OCI-LY7 (cell line): ENCODE data around the gene PRKG1.

ENCODE experiments used
- EZH2phosphoT487 ChIP-seq: fragments of 200-600 bp; sonication (generic); IDR thresholded peaks from 2 replicates; pipeline ENCODE4 v1.6.1; 2018; ENCODE audit warnings: low read depth, borderline replicate concordance, mild to moderate bottlenecking, mixed run types, antibody characterized with exemption, low read length, moderate library complexity, mixed read lengths
- TF ChIP-seq, protein P1 (sequence below): fragments of 200-600 bp; sonication (generic); conservative IDR thresholded peaks from 2 replicates; pipeline ENCODE4 v1.5.1; 2014; ENCODE audit warnings: mild to moderate bottlenecking, antibody characterized with exemption, low read length, moderate library complexity, mixed read lengths

DNA sequence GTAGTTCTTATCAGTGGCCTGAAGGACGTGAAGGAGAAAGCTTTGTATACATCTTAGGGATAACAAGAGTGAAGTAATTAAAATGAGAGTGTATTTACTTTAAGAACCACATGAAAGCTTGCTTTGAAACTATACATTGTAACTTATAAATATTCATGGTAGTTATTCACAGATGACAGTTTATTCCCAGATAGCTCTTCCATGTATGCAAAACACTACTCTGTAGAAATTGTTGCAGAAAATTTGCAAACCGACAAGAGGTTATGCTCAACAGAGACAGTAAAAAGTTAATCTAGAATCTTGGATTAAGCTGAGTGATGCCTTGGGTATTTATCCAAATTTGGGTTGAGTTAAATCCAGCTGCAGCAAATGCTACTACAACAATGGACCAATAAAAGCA is 301.5 kb downstream of the PRKG1 start:
- TF ChIP-seq, protein P1, sequence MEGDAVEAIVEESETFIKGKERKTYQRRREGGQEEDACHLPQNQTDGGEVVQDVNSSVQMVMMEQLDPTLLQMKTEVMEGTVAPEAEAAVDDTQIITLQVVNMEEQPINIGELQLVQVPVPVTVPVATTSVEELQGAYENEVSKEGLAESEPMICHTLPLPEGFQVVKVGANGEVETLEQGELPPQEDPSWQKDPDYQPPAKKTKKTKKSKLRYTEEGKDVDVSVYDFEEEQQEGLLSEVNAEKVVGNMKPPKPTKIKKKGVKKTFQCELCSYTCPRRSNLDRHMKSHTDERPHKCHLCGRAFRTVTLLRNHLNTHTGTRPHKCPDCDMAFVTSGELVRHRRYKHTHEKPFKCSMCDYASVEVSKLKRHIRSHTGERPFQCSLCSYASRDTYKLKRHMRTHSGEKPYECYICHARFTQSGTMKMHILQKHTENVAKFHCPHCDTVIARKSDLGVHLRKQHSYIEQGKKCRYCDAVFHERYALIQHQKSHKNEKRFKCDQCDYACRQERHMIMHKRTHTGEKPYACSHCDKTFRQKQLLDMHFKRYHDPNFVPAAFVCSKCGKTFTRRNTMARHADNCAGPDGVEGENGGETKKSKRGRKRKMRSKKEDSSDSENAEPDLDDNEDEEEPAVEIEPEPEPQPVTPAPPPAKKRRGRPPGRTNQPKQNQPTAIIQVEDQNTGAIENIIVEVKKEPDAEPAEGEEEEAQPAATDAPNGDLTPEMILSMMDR = no peak
- TF ChIP-seq EZH2phosphoT487 = no peak
